ENCODE measurements around the gene NOB1. TPM values are rescaled to one million over a fixed set of nuclear protein-coding genes. Genes with fewer than 3 reads are reported as not detected.

Gene NOB1
- total RNA-seq (2022; extraction: Qiagen RNA extraction; ENCODE audit: low read depth), result 112 to 122 TPM (median 115 TPM) in 5 replicates

GRCh38 chr16:69754469-69755310 is at the start of gene NOB1:
Gene NOB1 (minus strand): TSS chr16:69754926. CDS start chr16:69754910, 16 bp downstream.

GRCh38 chr16:69761983-69762813 is 7.5 kb upstream of the NOB1 start, which contains the start of gene WWP2:
Gene WWP2 (plus strand): TSS chr16:69762332. CDS start chr16:69787011, 24,679 bp downstream.

GRCh38 chr16:69726313-69727060 is 28.2 kb downstream of the NOB1 start, which contains the start of gene NQO1:
Gene NQO1 (minus strand): TSS chr16:69726560. CDS start chr16:69726439, 121 bp downstream.

Other genes starting within 250 kb of the NOB1 start
- 3.5 to 8.0 TPM (median 6.1 TPM) in 5 replicates for gene NFAT5, start 189.0 kb downstream of the NOB1 start, total RNA-seq (2022; extraction: Qiagen RNA extraction; ENCODE audit: low read depth)
- gene NQO1, start 28.4 kb downstream of the NOB1 start, total RNA-seq (2022; extraction: Qiagen RNA extraction; ENCODE audit: low read depth), result 2,474 to 2,654 TPM (median 2,525 TPM) in 5 replicates
- 21.0 to 22.9 TPM (median 22.3 TPM) in 5 replicates for gene WWP2, start 7.4 kb upstream of the NOB1 start, total RNA-seq (2022; extraction: Qiagen RNA extraction; ENCODE audit: low read depth)
- gene CLEC18A, start 196.4 kb upstream of the NOB1 start, total RNA-seq (2022; extraction: Qiagen RNA extraction; ENCODE audit: low read depth), result 0.11 to 0.25 TPM (median 0.20 TPM) in 5 replicates